ENCODE data around the gene ERG.

The ERG gene

GRCh38 chr21:38351176-38351959 is 146.9 kb downstream of the ERG start:
- Histone ChIP-seq H3K27ac (peak overlapping the region in 18 of 21 experiments; percentile 3 to 86 (median 56)), H3K4me3 (no peak overlapping the region)

- H3K27ac ChIP-seq = peak overlapping the region in 10 of 21 experiments; percentile 11 to 86 (median 68)
- no peak overlapping the region for H3K4me3 ChIP-seq
Observed at GRCh38 chr21:38350684-38351083, 147.6 kb downstream of the ERG start.

GRCh38 chr21:38349977-38350376 is 148.3 kb downstream of the ERG start:
- Histone ChIP-seq H3K27ac (peak overlapping the region in 2 of 21 experiments; percentile 5 to 68), H3K4me3 (no peak overlapping the region)

- Histone ChIP-seq H3K4me3 (no peak overlapping the region), H3K27ac (peak overlapping the region in 4 of 21 experiments; percentile 8 to 47 (median 20))
Observed at GRCh38 chr21:38349111-38349746, 149.0 kb downstream of the ERG start.

GRCh38 chr21:38346286-38346685 is 152.0 kb downstream of the ERG start:
- no peak overlapping the region for H3K27ac ChIP-seq
- no peak overlapping the region for H3K4me3 ChIP-seq

GRCh38 chr21:38343691-38344090 is 154.6 kb downstream of the ERG start:
- peak overlapping the region in 7 of 21 experiments; percentile 11 to 71 (median 16) for H3K27ac ChIP-seq
- no peak overlapping the region for H3K4me3 ChIP-seq

GRCh38 chr21:38342739-38343138 is 155.5 kb downstream of the ERG start:
- no peak overlapping the region for H3K4me3 ChIP-seq
- peak overlapping the region in 2 of 21 experiments; percentile 0 to 71 for H3K27ac ChIP-seq

- Histone ChIP-seq H3K27ac (peak overlapping the region in 2 of 21 experiments; percentile 21 to 39), H3K4me3 (no peak overlapping the region)
Observed at GRCh38 chr21:38341546-38342012, 156.7 kb downstream of the ERG start.

- Histone ChIP-seq H3K27ac (no peak overlapping the region), H3K4me3 (no peak overlapping the region)
Observed at GRCh38 chr21:38340131-38340530, 158.1 kb downstream of the ERG start.

- no peak overlapping the region for H3K4me3 ChIP-seq
- peak overlapping the region in 1 of 21 experiments; percentile 39 for H3K27ac ChIP-seq
Observed at GRCh38 chr21:38337793-38338192, 160.5 kb downstream of the ERG start.

GRCh38 chr21:38334866-38335265 is 163.4 kb downstream of the ERG start:
- Histone ChIP-seq H3K27ac (no peak overlapping the region), H3K4me3 (no peak overlapping the region)

- no peak overlapping the region for H3K27ac ChIP-seq
- no peak overlapping the region for H3K4me3 ChIP-seq
Observed at GRCh38 chr21:38333301-38334272, 164.7 kb downstream of the ERG start.

- Histone ChIP-seq H3K27ac (peak overlapping the region in 3 of 21 experiments; percentile 30 to 33 (median 32)), H3K4me3 (no peak overlapping the region)
Observed at GRCh38 chr21:38330666-38331065, 167.6 kb downstream of the ERG start.

Measured in skin epidermis (tissue), 12 donors.